ENCODE measurements around the gene GHR. TPM values are rescaled to one million over a fixed set of nuclear protein-coding genes. Genes with fewer than 3 reads are reported as not detected.

The GHR gene
- total RNA-seq, 1 donor = 4.3 TPM

GRCh38 chr5:42454216-42454995 is 31.2 kb downstream of the GHR start:
- no peak for TF ChIP-seq CTCF (IDR thresholded peaks at IDR 0.05; ENCODE audit: insufficient read depth, low read length)

GRCh38 chr5:42461033-42461432 is 37.8 kb downstream of the GHR start:
- DNase-seq (ENCODE audit: low read depth) = no peak
- no peak for TF ChIP-seq CTCF (IDR thresholded peaks at IDR 0.05; ENCODE audit: insufficient read depth, low read length)

More at GRCh38 chr5:42454216-42454995, 31.2 kb downstream of the GHR start:
- H3K4me3 ChIP-seq (ENCODE audit: low read depth, low read length) = no peak overlapping the region
- DNase-seq (ENCODE audit: low read depth) = no peak

GRCh38 chr5:42461507-42461906 is 38.3 kb downstream of the GHR start:
- H3K4me3 ChIP-seq (ENCODE audit: low read depth, low read length) = no peak overlapping the region
- DNase-seq (ENCODE audit: low read depth) = no peak
- TF ChIP-seq CTCF (IDR thresholded peaks at IDR 0.05; ENCODE audit: insufficient read depth, low read length) = no peak

More at GRCh38 chr5:42461033-42461432, 37.8 kb downstream of the GHR start:
- no peak overlapping the region for H3K4me3 ChIP-seq (ENCODE audit: low read depth, low read length)

- no peak overlapping the region for H3K4me3 ChIP-seq (ENCODE audit: low read depth, low read length)
- no peak for TF ChIP-seq CTCF (IDR thresholded peaks at IDR 0.05; ENCODE audit: insufficient read depth, low read length)
- no peak for DNase-seq (ENCODE audit: low read depth)
These were observed 38.8 kb downstream of the GHR start for GRCh38 chr5:42462083-42462482.

- no peak for TF ChIP-seq CTCF (IDR thresholded peaks at IDR 0.05; ENCODE audit: insufficient read depth, low read length)
- no peak overlapping the region for H3K4me3 ChIP-seq (ENCODE audit: low read depth, low read length)
- no peak for DNase-seq (ENCODE audit: low read depth)
These were observed 44.3 kb downstream of the GHR start for GRCh38 chr5:42467572-42467971.

- DNase-seq (ENCODE audit: low read depth) = no peak
- no peak overlapping the region for H3K4me3 ChIP-seq (ENCODE audit: low read depth, low read length)
- no peak for TF ChIP-seq CTCF (IDR thresholded peaks at IDR 0.05; ENCODE audit: insufficient read depth, low read length)
These were observed 44.8 kb downstream of the GHR start for GRCh38 chr5:42467981-42468524.

All from fibroblast of the aortic adventitia (primary cell).